Keratinocyte (primary cell): ENCODE data around the gene PRPF39. TPM values are rescaled to one million over a fixed set of nuclear protein-coding genes. Genes with fewer than 3 reads are reported as not detected.

Source experiments
- DNase-seq: peaks from one replicate; pipeline ENCODE4 v3.0.0-alpha.2; 2011; ENCODE audit warnings: low read depth, missing footprints, low spot score
- FAIRE-seq: peaks from 2 replicates; lab custom pipeline; 2011; peaks lifted over from hg19 to GRCh38; lab: Jason Lieb, UNC
- H2AFZ ChIP-seq: 2 replicates; pipeline ENCODE4 v1.6.0; 2012; ENCODE audit warnings: low read length, control low read depth, inconsistent platforms; ENCODE audit not compliant: control insufficient read depth
- H3K27ac ChIP-seq: 2 replicates; pipeline ENCODE4 v1.5.1; 2011; ENCODE audit warnings: low read length; ENCODE audit not compliant: control insufficient read depth, insufficient read depth
- H3K27me3 ChIP-seq: 3 replicates; pipeline ENCODE4 v1.6.0; 2011; ENCODE audit warnings: low read length; ENCODE audit not compliant: control insufficient read depth, insufficient read depth; ENCODE audit errors: extremely low read depth
- H3K36me3 ChIP-seq, 2 experiments: 2 replicates in 1 of 2; 3 replicates in 1 of 2; pipeline ENCODE4 v1.5.1; 2011; ENCODE audit warnings: low read length in 2 of 2, mild to moderate bottlenecking in 1 of 2; ENCODE audit not compliant: control insufficient read depth in 2 of 2, insufficient read depth in 2 of 2; ENCODE audit errors: extremely low read depth in 1 of 2
- H3K4me1 ChIP-seq: 3 replicates; pipeline ENCODE4 v1.5.1; 2011; ENCODE audit warnings: low read length; ENCODE audit not compliant: control insufficient read depth, insufficient read depth; ENCODE audit errors: extremely low read depth
- H3K4me2 ChIP-seq: 3 replicates; pipeline ENCODE4 v1.6.0; 2011; ENCODE audit warnings: low read depth, low read length; ENCODE audit not compliant: control insufficient read depth, insufficient read depth; ENCODE audit errors: extremely low read depth
- H3K4me3 ChIP-seq, 3 experiments: fragments of 200-600 bp in 1 of 3; sonication (generic) in 1 of 3; 2 replicates in 2 of 3; 3 replicates in 1 of 3; pipeline ENCODE4 v1.5.1; 2011 to 2016; ENCODE audit warnings: low read length in 3 of 3, mild to moderate bottlenecking in 3 of 3, control low read depth in 2 of 3, inconsistent platforms in 1 of 3, low read depth in 1 of 3, mixed read lengths in 1 of 3, mixed run types in 1 of 3, moderate library complexity in 1 of 3; ENCODE audit not compliant: control insufficient read depth in 2 of 3, insufficient read depth in 2 of 3; ENCODE audit errors: extremely low read depth in 1 of 3
- H3K79me2 ChIP-seq: 2 replicates; pipeline ENCODE4 v1.6.0; 2012; ENCODE audit warnings: low read length; ENCODE audit not compliant: control insufficient read depth, insufficient read depth
- H3K9ac ChIP-seq: 3 replicates; pipeline ENCODE4 v1.6.0; 2011; ENCODE audit warnings: low read length; ENCODE audit not compliant: control insufficient read depth, insufficient read depth; ENCODE audit errors: extremely low read depth
- H3K9me1 ChIP-seq: 3 replicates; pipeline ENCODE4 v1.6.0; 2011; ENCODE audit warnings: low read length; ENCODE audit not compliant: control insufficient read depth, insufficient read depth; ENCODE audit errors: extremely low read depth
- H3K9me3 ChIP-seq: 2 replicates; pipeline ENCODE4 v1.5.1; 2012; ENCODE audit warnings: low read depth, low read length; ENCODE audit not compliant: control insufficient read depth
- H4K20me1 ChIP-seq: 3 replicates; pipeline ENCODE4 v1.6.0; 2011; ENCODE audit warnings: low read length; ENCODE audit not compliant: control insufficient read depth, insufficient read depth; ENCODE audit errors: extremely low read depth
- CTCF ChIP-seq, 3 experiments: IDR thresholded peaks in 1 of 3; conservative IDR thresholded peaks in 1 of 3; optimal IDR thresholded peaks in 1 of 3; 2 replicates in 2 of 3; 3 replicates in 1 of 3; pipeline versions ENCODE3 to v1.5.1; 2011; ENCODE audit warnings: low read length in 3 of 3, mild to moderate bottlenecking in 3 of 3, moderate library complexity in 2 of 3, control low read depth in 1 of 3, inconsistent platforms in 1 of 3; ENCODE audit not compliant: insufficient read depth in 2 of 3; ENCODE audit errors: extremely low read depth in 1 of 3
- EZH2 ChIP-seq: IDR thresholded peaks from one replicate; pipeline ENCODE4 v1.6.1; 2012; ENCODE audit warnings: inconsistent platforms, mild to moderate bottlenecking, low read length, moderate library complexity
- dilution Hi-C: fragments of 300-500 bp; cut with MboI; formaldehyde crosslinking; loops from one replicate; pipeline ENCODE4 v1.7.0; 2020; ENCODE audit warnings: low sequenced_read_pairs; ENCODE audit not compliant: extremely low pct_ligation_motif_present
- polyA plus RNA-seq, 5 experiments: library from polyadenylated mRNA; depleted of rRNA in 3 of 5; stranded (reverse) in 3 of 5; stranded (forward) in 1 of 5; unstranded in 1 of 5; fragments of >200 nt; gene quantifications; 1 replicate in 1 of 5; 2 replicates in 3 of 5; 3 replicates in 1 of 5; pipeline versions ENCODE4 v1.2.1 to v1.2.3, GENCODE V29; 2011 to 2012; ENCODE audit warnings: missing spikeins in 2 of 5, low read depth in 1 of 5, low replicate concordance in 1 of 5

PRPF39 gene
- polyA plus RNA-seq, 1 donor (not counting 4 experiments of a cell fraction or from before 2014, with no cell fraction given): 45.5 TPM

- Histone ChIP-seq H3K4me1 (peaks cover 19% of the 10 kb centered on the region), H3K9ac (no peak overlapping the region), H3K4me3 (no peak overlapping the region), H3K9me3 (no peaks in the 10 kb centered on the region), H3K27ac (no peak overlapping the region), H4K20me1 (peaks cover 12% of the 10 kb centered on the region), H3K36me3 (peaks cover 0 to 4% of the 10 kb centered on the region in 2 experiments), H2AFZ (peak overlapping the region; percentile 47), H3K27me3 (no peaks in the 10 kb centered on the region), H3K4me2 (no peak overlapping the region), H3K9me1 (no peaks in the 10 kb centered on the region), H3K79me2 (peaks cover 35% of the 10 kb centered on the region)
- dilution Hi-C loops: no loop called here
- no peak for DNase-seq
- no peak for FAIRE-seq
- no peak for TF ChIP-seq EZH2
- TF ChIP-seq CTCF (optimal IDR thresholded peaks at IDR 0.05 in 1 of 3, IDR thresholded peaks at IDR 0.05 in 1 of 3, conservative IDR thresholded peaks at IDR 0.05 in 1 of 3; ENCODE audit: extremely low read depth in 1 of 3, insufficient read depth in 2 of 3, low read length in 3 of 3): no peak
Measured at GRCh38 chr14:45082420-45082819, 1.5 kb upstream of the PRPF39 start.

GRCh38 chr14:45083617-45083975, 320 bp upstream of the PRPF39 start:
- Histone ChIP-seq H4K20me1 (peaks cover 12% of the 10 kb centered on the region), H3K9me1 (no peaks in the 10 kb centered on the region), H3K4me3 (peak overlapping the region; percentile 42 to 77 (median 55)), H3K36me3 (peaks cover 0 to 4% of the 10 kb centered on the region in 2 experiments), H3K4me2 (peak overlapping the region; percentile 91), H3K79me2 (peaks cover 46% of the 10 kb centered on the region), H2AFZ (peak overlapping the region; percentile 95), H3K27me3 (no peaks in the 10 kb centered on the region), H3K9ac (peak overlapping the region; percentile 95), H3K9me3 (no peaks in the 10 kb centered on the region), H3K4me1 (peaks cover 29% of the 10 kb centered on the region), H3K27ac (peak overlapping the region; percentile 93)
- dilution Hi-C loops: no loop called here
- FAIRE-seq (no peak), DNase-seq (no peak)
- no peak for TF ChIP-seq CTCF (optimal IDR thresholded peaks at IDR 0.05 in 1 of 3, IDR thresholded peaks at IDR 0.05 in 1 of 3, conservative IDR thresholded peaks at IDR 0.05 in 1 of 3; ENCODE audit: extremely low read depth in 1 of 3, insufficient read depth in 2 of 3, low read length in 3 of 3)
- TF ChIP-seq EZH2: no peak
